HepG2 (cell line): ENCODE data around the gene TEKT1. TPM values are rescaled to one million over a fixed set of nuclear protein-coding genes. Genes with fewer than 3 reads are reported as not detected.

Source experiments
- ATRX ChIP-seq: sonication (generic); formaldehyde crosslinking; IDR thresholded peaks from 2 replicates; pipeline ENCODE4 v1.4.0; 2020; ENCODE audit warnings: missing genetic modification reagents, borderline replicate concordance
- CEBPB ChIP-seq: IDR thresholded peaks from 2 replicates; pipeline ENCODE4 v1.6.1; 2011; ENCODE audit warnings: low read depth, low read length, improper control_type of control experiment, borderline replicate concordance
- EHMT2 ChIP-seq: fragments of 200-600 bp; sonication (generic); IDR thresholded peaks from 2 replicates; pipeline ENCODE4 v1.7.0; 2017; ENCODE audit warnings: antibody characterized with exemption, low read depth, low read length, borderline replicate concordance
- FOXA3 ChIP-seq: IDR thresholded peaks from 2 replicates; pipeline ENCODE4 v1.6.1; 2016; ENCODE audit warnings: missing genetic modification reagents, missing compliant biosample characterization
- FOXJ3 ChIP-seq: sonication (generic); formaldehyde crosslinking; IDR thresholded peaks from 2 replicates; pipeline ENCODE4 v1.4.0; 2020; ENCODE audit warnings: missing genetic modification reagents, mild to moderate bottlenecking, borderline replicate concordance
- FOXP4 ChIP-seq: sonication (generic); formaldehyde crosslinking; IDR thresholded peaks from 2 replicates; pipeline ENCODE4 v1.4.0; 2020; ENCODE audit warnings: missing genetic modification reagents
- HMG20A ChIP-seq: IDR thresholded peaks from 2 replicates; pipeline ENCODE4 v1.6.1; 2016; ENCODE audit warnings: borderline replicate concordance
- HMGXB3 ChIP-seq: sonication (generic); formaldehyde crosslinking; IDR thresholded peaks from 2 replicates; pipeline ENCODE4 v1.4.0; 2020; ENCODE audit warnings: missing genetic modification reagents, borderline replicate concordance
- KAT7 ChIP-seq: IDR thresholded peaks from 2 replicates; pipeline ENCODE4 v1.6.1; 2018; ENCODE audit warnings: borderline replicate concordance, missing compliant biosample characterization
- KDM6A ChIP-seq: IDR thresholded peaks from 2 replicates; pipeline ENCODE4 v1.6.1; 2016; ENCODE audit warnings: low read depth
- MATR3 ChIP-seq: sonication (generic); formaldehyde crosslinking; IDR thresholded peaks from 2 replicates; pipeline ENCODE4 v1.4.0; 2020; ENCODE audit warnings: missing genetic modification reagents
- MBD4 ChIP-seq: IDR thresholded peaks from 2 replicates; pipeline ENCODE4 v1.6.1; 2012; ENCODE audit warnings: low read length, inconsistent platforms, borderline replicate concordance
- MIXL1 ChIP-seq: IDR thresholded peaks from 2 replicates; pipeline ENCODE4 v1.6.1; 2016
- NCOR1 ChIP-seq: fragments of 200-600 bp; sonication (generic); IDR thresholded peaks from 2 replicates; pipeline ENCODE4 v1.7.0; 2017; ENCODE audit warnings: antibody characterized with exemption, low read length, borderline replicate concordance
- PAXIP1 ChIP-seq: sonication (generic); formaldehyde crosslinking; conservative IDR thresholded peaks from 2 replicates; pipeline ENCODE4 v1.4.0; 2020; ENCODE audit warnings: mild to moderate bottlenecking, missing genetic modification reagents, moderate library complexity
- REPIN1 ChIP-seq: sonication (generic); formaldehyde crosslinking; IDR thresholded peaks from 2 replicates; pipeline ENCODE4 v1.8.0; 2022; ENCODE audit warnings: missing genetic modification reagents, low read depth, mild to moderate bottlenecking, borderline replicate concordance
- SIX1 ChIP-seq: sonication (generic); formaldehyde crosslinking; IDR thresholded peaks from 2 replicates; pipeline ENCODE4 v1.4.0; 2020; ENCODE audit warnings: missing genetic modification reagents, borderline replicate concordance
- ZNF331 ChIP-seq: sonication (generic); formaldehyde crosslinking; IDR thresholded peaks from 2 replicates; pipeline ENCODE4 v1.4.0; 2020; ENCODE audit warnings: missing genetic modification reagents
- ZNF562 ChIP-seq: sonication (generic); formaldehyde crosslinking; IDR thresholded peaks from 2 replicates; pipeline ENCODE4 v1.8.0; 2022; ENCODE audit warnings: missing genetic modification reagents, borderline replicate concordance
- ZNF607 ChIP-seq: sonication (generic); formaldehyde crosslinking; IDR thresholded peaks from 2 replicates; pipeline ENCODE4 v1.5.1; 2020; ENCODE audit warnings: missing genetic modification reagents, mild to moderate bottlenecking, borderline replicate concordance
- polyA plus RNA-seq, 8 experiments: library from polyadenylated mRNA; depleted of rRNA in 3 of 8; stranded (reverse) in 7 of 8; unstranded in 1 of 8; fragments of >200 nt; fragmentation: Illumina TruSeq in 4 of 8; extraction: Trizol in 4 of 8; gene quantifications; 2 replicates each; pipeline versions ENCODE4 v1.2.1 to v1.2.3, GENCODE V29; 2011 to 2016; ENCODE audit warnings: low read depth in 4 of 8, missing spikeins in 1 of 8, mixed read lengths in 1 of 8; ENCODE audit not compliant: insufficient read depth in 1 of 8
- total RNA-seq, 5 experiments: library from RNA; depleted of rRNA; stranded (reverse); fragments of >200 nt; fragmentation: Illumina TruSeq; extraction: Trizol; gene quantifications; 2 replicates each; pipeline ENCODE4 v1.2.3, GENCODE V29; 2016; ENCODE audit warnings: low read depth in 1 of 5

TEKT1 gene
- total and polyA plus RNA-seq, 2 of the 13 experiments (the other 11 are each of a cell fraction or from before 2014, with no cell fraction given) = not detected

- no peak for TF ChIP-seq HMGXB3
- no peak for TF ChIP-seq ATRX (CRISPR knock-in tag)
- TF ChIP-seq ZNF562 (CRISPR knock-in tag) = no peak
- TF ChIP-seq MIXL1 = peak; percentile 82
- TF ChIP-seq FOXJ3 (CRISPR knock-in tag) = peak; percentile 73; the same call in 1 of the 2 replicates
- peak; percentile 91 for TF ChIP-seq PAXIP1 (CRISPR knock-in tag)
- TF ChIP-seq ZNF331 (CRISPR knock-in tag) = no peak
- TF ChIP-seq FOXP4 (CRISPR knock-in tag) = peak; percentile 85
- TF ChIP-seq ZNF607 (CRISPR knock-in tag) = no peak; the same call in 1 of the 2 replicates
- peak; percentile 44; the same call in 1 of the 2 replicates for TF ChIP-seq KDM6A (CRISPR knock-in tag)
- TF ChIP-seq SIX1 (CRISPR knock-in tag) = peak; percentile 91
- TF ChIP-seq CEBPB = peak; percentile 89
- peak; percentile 68; the same call in 1 of the 2 replicates for TF ChIP-seq EHMT2
- no peak for TF ChIP-seq MBD4
- no peak for TF ChIP-seq KAT7
- no peak for TF ChIP-seq MATR3 (CRISPR knock-in tag)
- TF ChIP-seq HMG20A (CRISPR knock-in tag) = peak; percentile 41; the same call in 1 of the 2 replicates
- no peak; the same call in 1 of the 2 replicates for TF ChIP-seq REPIN1 (CRISPR knock-in tag)
- peak; percentile 78 for TF ChIP-seq FOXA3 (CRISPR knock-in tag)
- peak; percentile 58; the same call in 1 of the 2 replicates for TF ChIP-seq NCOR1
Observed at GRCh38 chr17:6796017-6796886, 35.3 kb downstream of the TEKT1 start (continued).
